Measurements from ENCODE around the gene HERC4. TPM values are rescaled to one million over a fixed set of nuclear protein-coding genes. Genes with fewer than 3 reads are reported as not detected.
"Not testable (repeated sequence)": the region's sequence is repeated elsewhere in the genome, so short reads cannot be mapped to it uniquely, and the experiment has no call there.

Gene HERC4
- total and polyA plus RNA-seq, 4 donors: 7.3 to 53.2 (median 16.0) TPM

- Histone ChIP-seq H3K27ac (ENCODE audit: low read depth in 1 of 2, low read length in 2 of 2) (peak overlapping the region; percentile 63 to 90), H3K36me3 (ENCODE audit: control insufficient read depth in 4 of 4, insufficient read depth in 3 of 4, low read depth in 1 of 4, low read length in 3 of 4) (peaks cover 0 to 9% (median 5%) of the 10 kb centered on the region in 4 donors), H3K4me3 (ENCODE audit: low read depth in 1 of 3, low read length in 3 of 3) (peak overlapping the region; percentile 39 to 99 (median 68)), H3K27me3 (ENCODE audit: control insufficient read depth in 4 of 4, insufficient read depth in 4 of 4, low read length in 3 of 4) (no peaks in the 10 kb centered on the region), H3K9me3 (ENCODE audit: control insufficient read depth in 4 of 4, low read length in 3 of 4) (no peaks in the 10 kb centered on the region), H3K4me1 (ENCODE audit: control insufficient read depth in 4 of 4, insufficient read depth in 4 of 4, low read length in 3 of 4) (peaks cover 0 to 14% (median 11%) of the 10 kb centered on the region in 4 donors), H3K9ac (ENCODE audit: low read depth in 1 of 2, low read length in 2 of 2) (peak overlapping the region; percentile 67 to 82)
- no peak for DNase-seq (ENCODE audit: low spot score)
- 24% methylated on average over 13 of the region's 13 CpGs for WGBS
- TF ChIP-seq TAF1 (conservative IDR thresholded peaks at IDR 0.05) (no peak), HNF4A (conservative IDR thresholded peaks at IDR 0.05) (no peak)
Observed at GRCh38 chr10:67883710-67884312, 191.3 kb downstream of the HERC4 start.

- Histone ChIP-seq H3K27me3 (ENCODE audit: control insufficient read depth in 4 of 4, insufficient read depth in 4 of 4, low read length in 3 of 4) (no peaks in the 10 kb centered on the region), H3K4me3 (ENCODE audit: low read depth in 1 of 3, low read length in 3 of 3) (no peak overlapping the region), H3K27ac (ENCODE audit: low read depth in 1 of 2, low read length in 2 of 2) (no peak overlapping the region), H3K4me1 (ENCODE audit: control insufficient read depth in 4 of 4, insufficient read depth in 4 of 4, low read length in 3 of 4) (no peaks in the 10 kb centered on the region), H3K36me3 (ENCODE audit: control insufficient read depth in 4 of 4, insufficient read depth in 3 of 4, low read depth in 1 of 4, low read length in 3 of 4) (no peaks in the 10 kb centered on the region), H3K9me3 (ENCODE audit: control insufficient read depth in 4 of 4, low read length in 3 of 4) (no peaks in the 10 kb centered on the region), H3K9ac (ENCODE audit: low read depth in 1 of 2, low read length in 2 of 2) (no peak overlapping the region)
- 96% methylated on average over 7 of the region's 7 CpGs for WGBS
- DNase-seq (ENCODE audit: low spot score): no peak
- TF ChIP-seq ZBTB33 (IDR thresholded peaks at IDR 0.05): no peak
- TF ChIP-seq FOXA2 (IDR thresholded peaks at IDR 0.05): no peak
- TF ChIP-seq ATF3 (IDR thresholded peaks at IDR 0.05): no peak
- TF ChIP-seq GABPA (IDR thresholded peaks at IDR 0.05 in 1 of 2, conservative IDR thresholded peaks at IDR 0.05 in 1 of 2): no peak
- no peak for TF ChIP-seq RAD21 (IDR thresholded peaks at IDR 0.05)
- TF ChIP-seq MAX (IDR thresholded peaks at IDR 0.05): no peak
- no peak for TF ChIP-seq TAF1 (conservative IDR thresholded peaks at IDR 0.05)
- no peak for TF ChIP-seq JUND (IDR thresholded peaks at IDR 0.05)
- no peak for TF ChIP-seq RXRA (IDR thresholded peaks at IDR 0.05)
Observed at GRCh38 chr10:67878133-67878532, 196.9 kb downstream of the HERC4 start.

GRCh38 chr10:67877421-67877820, 197.7 kb downstream of the HERC4 start:
- H3K27me3 ChIP-seq (ENCODE audit: control insufficient read depth in 4 of 4, insufficient read depth in 4 of 4, low read length in 3 of 4); H3K9me3 ChIP-seq (ENCODE audit: control insufficient read depth in 4 of 4, low read length in 3 of 4); H3K4me1 ChIP-seq (ENCODE audit: control insufficient read depth in 4 of 4, insufficient read depth in 4 of 4, low read length in 3 of 4); H3K36me3 ChIP-seq (ENCODE audit: control insufficient read depth in 4 of 4, insufficient read depth in 3 of 4, low read depth in 1 of 4, low read length in 3 of 4); H3K4me3 ChIP-seq (ENCODE audit: low read depth in 1 of 3, low read length in 3 of 3); DNase-seq (ENCODE audit: low spot score); H3K9ac ChIP-seq (ENCODE audit: low read depth in 1 of 2, low read length in 2 of 2); H3K27ac ChIP-seq (ENCODE audit: low read depth in 1 of 2, low read length in 2 of 2): not testable (repeated sequence)
- 96% methylated on average over 11 of the region's 11 CpGs for WGBS
